ENCODE measurements around the gene PTPRT. TPM values are rescaled to one million over a fixed set of nuclear protein-coding genes. Genes with fewer than 3 reads are reported as not detected.

PTPRT gene
- total and polyA plus RNA-seq, 2 of the 4 experiments (the other 2 are of a cell fraction) = not detected

GRCh38 chr20:42067596-42067995 is 1122.1 kb downstream of the PTPRT start:
- Histone ChIP-seq H4K20me1 (ENCODE audit: insufficient read depth, low read length) (no peaks in the 10 kb centered on the region), H3K9me1 (ENCODE audit: insufficient read depth, low read length) (no peaks in the 10 kb centered on the region), H3K23ac (ENCODE audit: low read depth, low read length) (no peak overlapping the region), H2AFZ (replicated peaks; ENCODE audit: low read length, poor library complexity) (no peak overlapping the region), H3K27ac (ENCODE audit: insufficient read depth, low read length) (no peak overlapping the region), H4K5ac (ENCODE audit: low read depth, low read length) (no peak overlapping the region), H2AK9ac (replicated peaks; ENCODE audit: low read depth, low read length, poor library complexity) (no peak overlapping the region), H3K9me3 (ENCODE audit: control insufficient read depth, insufficient read depth, low read length) (peaks cover 12% of the 10 kb centered on the region), H2AK5ac (ENCODE audit: low read depth, low read length) (no peak overlapping the region), H3K4me1 (ENCODE audit: control insufficient read depth, insufficient read depth, low read length) (no peaks in the 10 kb centered on the region), H2BK120ac (ENCODE audit: low read depth, low read length) (no peak overlapping the region), H3K4ac (ENCODE audit: low read depth, low read length) (no peak overlapping the region), H3K18ac (ENCODE audit: low read depth, low read length) (no peak overlapping the region), H3K4me2 (ENCODE audit: low read depth, low read length) (no peak overlapping the region), H4K8ac (ENCODE audit: low read depth in 2 of 2, low read length in 2 of 2) (no peak overlapping the region), H3K56ac (ENCODE audit: extremely low read depth, insufficient read depth, low read length) (no peak overlapping the region), H3K27me3 (ENCODE audit: control insufficient read depth, insufficient read depth, low read length) (no peaks in the 10 kb centered on the region), H2BK5ac (ENCODE audit: low read depth, low read length, poor library complexity, severe bottlenecking) (no peak overlapping the region), H4K91ac (ENCODE audit: insufficient read depth, low read depth, low read length) (no peak overlapping the region), H3K36me3 (ENCODE audit: control insufficient read depth, insufficient read depth, low read length) (no peaks in the 10 kb centered on the region), H3K4me3 (ENCODE audit: insufficient read depth, low read depth, low read length) (no peak overlapping the region), H3K9ac (ENCODE audit: low read depth, low read length) (no peak overlapping the region), H3K14ac (replicated peaks; ENCODE audit: low read depth, low read length) (no peak overlapping the region), H2BK15ac (ENCODE audit: low read depth, low read length) (no peak overlapping the region), H2BK20ac (ENCODE audit: low read depth, low read length) (no peak overlapping the region), H3K79me1 (ENCODE audit: low read depth in 1 of 2, low read length in 2 of 2) (no peaks in the 10 kb centered on the region)
- BruUV-seq (replicated peaks) = no TSS peak
- in situ Hi-C loops (cut with MboI; ENCODE audit: low sequenced_read_pairs) (no loop called here), intact Hi-C loops (cut with micrococcal nuclease) (no loop called here), dilution Hi-C loops (cut with HindIII; ENCODE audit: low sequenced_read_pairs, unreplicated experiment) (no loop called here)
- POLR2A ChIA-PET (ENCODE audit: unreplicated experiment) = no interaction called here
- TF ChIP-seq MAZ (IDR thresholded peaks at IDR 0.05; ENCODE audit: borderline replicate concordance, low read depth, low read length) (no peak), USF2 (IDR thresholded peaks at IDR 0.05; ENCODE audit: low read depth, low read length) (no peak), CTCF (conservative IDR thresholded peaks at IDR 0.05; ENCODE audit: low read depth, low read length) (no peak), FOS (IDR thresholded peaks at IDR 0.05; ENCODE audit: low read depth, low read length) (no peak), ELK1 (IDR thresholded peaks at IDR 0.05; ENCODE audit: borderline replicate concordance, low read depth, low read length) (no peak), RAD21 (IDR thresholded peaks at IDR 0.05; ENCODE audit: low read length) (no peak), BHLHE40 (IDR thresholded peaks at IDR 0.05; ENCODE audit: low read depth, low read length) (no peak), NFE2L2 (IDR thresholded peaks at IDR 0.05; ENCODE audit: low read depth, low read length) (no peak), MAFK (IDR thresholded peaks at IDR 0.05; ENCODE audit: low read depth, low read length) (no peak), CHD1 (IDR thresholded peaks at IDR 0.05; ENCODE audit: low read depth, low read length) (no peak), RFX5 (IDR thresholded peaks at IDR 0.05; ENCODE audit: low read depth, low read length) (no peak), POLR2A (IDR thresholded peaks at IDR 0.05; ENCODE audit: low read depth, low read length) (no peak)
- DNase-seq = no peak
- ATAC-seq (ENCODE audit: low read depth) = no peak
- no CpG with 5 or more reads among the region's 3 CpGs for WGBS, 2 experiments (ENCODE audit: extremely low coverage in 2 of 2, insufficient read length in 1 of 2)
- CTCF ChIA-PET = no interaction called here

Measured in IMR-90 (cell line).